G401 (cell line): Measurements from ENCODE around the gene ZNF33A. TPM values are rescaled to one million over a fixed set of nuclear protein-coding genes. Genes with fewer than 3 reads are reported as not detected.
A peak's percentile ranks its signal among the peaks of the same experiment; 100 is the strongest.
"Not testable (repeated sequence)": the region's sequence is repeated elsewhere in the genome, so short reads cannot be mapped to it uniquely, and the experiment has no call there.

ENCODE experiments used
- DNase-seq: peaks from one replicate; pipeline ENCODE4 v3.0.0-alpha.2; 2015; ENCODE audit warnings: low spot score
- in situ Hi-C: cut with HindIII; loops from 2 replicates; pipeline ENCODE4 v1.10.0; 2016; ENCODE audit warnings: low sequenced_read_pairs, mixed read lengths
- total RNA-seq: library from RNA; depleted of rRNA; stranded (reverse); fragments of >200 nt; shearing (Covaris generic); gene quantifications from 2 replicates; pipeline ENCODE4 v1.2.3, GENCODE V29; 2014; rRNA removed

ZNF33A gene
- total RNA-seq, result 12.2 and 18.1 TPM in 2 replicates

DNA sequence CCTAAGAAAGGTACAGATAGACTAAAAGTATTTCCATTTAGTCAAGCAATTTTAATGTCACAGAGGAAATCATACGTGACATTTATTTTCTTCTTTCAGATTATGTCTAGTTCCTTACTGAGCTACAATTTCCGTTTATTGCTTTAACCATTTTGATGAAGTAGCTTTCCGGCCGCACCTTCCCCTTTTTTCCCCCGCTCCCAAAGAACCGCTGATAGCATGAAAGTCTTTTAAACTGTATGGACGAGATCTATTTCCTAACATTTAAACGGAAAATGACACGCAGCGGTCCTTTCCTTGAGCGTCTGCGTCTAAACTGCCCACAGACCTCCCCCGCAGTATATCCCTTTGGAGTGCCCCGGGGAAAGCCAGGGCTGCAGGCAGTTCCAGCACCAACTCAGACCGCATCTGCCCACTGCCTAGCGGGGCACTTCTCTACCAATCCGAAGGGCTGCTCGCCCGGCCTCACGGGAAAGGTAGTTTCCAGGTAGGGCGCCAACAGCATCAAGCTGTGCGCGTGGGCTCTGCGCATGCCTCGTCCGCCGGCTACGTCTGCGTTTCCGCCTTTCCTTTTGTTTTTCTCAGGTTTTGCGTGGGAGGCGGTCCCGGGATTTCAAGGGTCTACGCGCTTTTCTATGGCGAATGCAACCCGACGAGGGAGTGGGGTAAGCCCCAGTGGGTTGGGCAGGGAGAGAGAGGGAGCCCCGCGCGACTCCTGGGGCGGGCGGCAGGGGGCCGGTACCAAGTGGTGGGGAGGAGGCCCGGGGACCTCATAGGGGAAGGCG, at the start of gene ZNF33A:
Gene ZNF33A, plus strand, starts transcription at position 557 of the 785 bp plus-strand sequence. CDS start 1,667 bp downstream, outside the sequence.
- in situ Hi-C loops, result no loop called here

DNA sequence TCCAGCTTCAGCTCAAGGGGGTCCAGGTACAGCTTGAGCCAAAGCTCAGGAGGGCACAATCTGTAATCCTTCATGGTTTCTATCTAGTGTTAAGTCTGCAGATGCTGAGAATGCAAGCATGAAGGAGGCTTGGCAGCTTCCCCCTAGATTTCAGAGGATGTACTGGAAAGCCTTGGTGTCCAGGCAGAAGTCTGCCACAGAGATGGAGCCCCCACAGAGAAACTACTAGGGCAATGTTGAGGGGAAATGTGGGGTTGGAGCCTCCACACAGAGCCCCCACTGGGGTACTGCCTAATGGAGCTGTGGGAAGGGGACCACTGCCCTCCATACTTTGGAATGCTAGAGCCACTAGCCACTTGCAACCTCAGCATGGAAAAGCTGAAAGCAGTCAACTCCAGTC, 45.5 kb upstream of the ZNF33A start:
- no peak for DNase-seq
- in situ Hi-C loops, result no loop called here

More for the DNA sequence above, at the start of gene ZNF33A:
- DNase-seq, result peak; percentile 95

DNA sequence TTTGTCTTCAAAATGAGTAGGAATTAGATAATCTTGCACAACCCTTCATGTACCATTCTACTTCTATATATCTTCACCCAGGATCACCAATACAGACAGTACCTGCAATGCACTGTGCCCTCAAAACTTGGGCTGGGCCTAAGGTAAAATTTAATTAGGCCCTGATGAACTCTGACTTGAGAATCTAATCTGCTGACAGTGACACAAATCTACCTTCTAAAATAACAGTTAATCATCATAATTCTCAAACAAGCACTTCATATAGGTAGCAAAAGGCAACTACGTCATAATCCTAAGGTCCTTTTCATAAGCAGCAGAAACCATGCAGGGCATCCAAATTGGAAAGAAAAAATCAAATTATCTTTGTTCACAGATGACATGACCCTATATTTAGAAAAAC, 38.1 kb upstream of the ZNF33A start:
- no peak for DNase-seq
- in situ Hi-C loops, result no loop called here

DNA sequence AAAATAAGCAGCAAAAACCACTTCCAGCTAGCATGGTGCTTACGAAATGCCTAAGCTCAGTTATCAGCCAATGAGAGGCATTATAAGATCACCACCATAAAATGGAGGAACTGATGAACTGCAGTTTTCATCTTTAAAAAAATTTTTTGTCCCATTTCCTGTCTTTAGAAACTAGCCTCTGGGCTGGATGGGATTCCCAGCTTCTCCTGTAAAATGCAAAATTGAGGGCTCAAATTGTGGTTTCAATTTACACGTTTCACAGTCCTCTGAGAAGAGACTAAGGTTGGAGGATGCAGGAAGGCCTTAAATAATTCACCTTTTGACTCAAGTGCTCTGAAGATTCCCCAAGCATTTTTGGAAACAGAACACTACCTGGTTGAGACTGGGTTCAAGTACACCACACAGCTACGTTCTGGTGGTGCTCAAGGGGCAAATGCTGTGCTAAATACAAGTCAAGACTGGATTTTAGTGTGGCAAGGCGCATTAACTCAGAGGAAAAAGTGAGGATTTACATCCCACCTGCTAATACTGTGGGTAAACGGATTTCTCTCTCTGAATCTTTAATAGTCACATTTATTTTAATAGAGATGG, 35.0 kb upstream of the ZNF33A start:
- in situ Hi-C loops, result no loop called here
- DNase-seq, result peak; percentile 47

DNA sequence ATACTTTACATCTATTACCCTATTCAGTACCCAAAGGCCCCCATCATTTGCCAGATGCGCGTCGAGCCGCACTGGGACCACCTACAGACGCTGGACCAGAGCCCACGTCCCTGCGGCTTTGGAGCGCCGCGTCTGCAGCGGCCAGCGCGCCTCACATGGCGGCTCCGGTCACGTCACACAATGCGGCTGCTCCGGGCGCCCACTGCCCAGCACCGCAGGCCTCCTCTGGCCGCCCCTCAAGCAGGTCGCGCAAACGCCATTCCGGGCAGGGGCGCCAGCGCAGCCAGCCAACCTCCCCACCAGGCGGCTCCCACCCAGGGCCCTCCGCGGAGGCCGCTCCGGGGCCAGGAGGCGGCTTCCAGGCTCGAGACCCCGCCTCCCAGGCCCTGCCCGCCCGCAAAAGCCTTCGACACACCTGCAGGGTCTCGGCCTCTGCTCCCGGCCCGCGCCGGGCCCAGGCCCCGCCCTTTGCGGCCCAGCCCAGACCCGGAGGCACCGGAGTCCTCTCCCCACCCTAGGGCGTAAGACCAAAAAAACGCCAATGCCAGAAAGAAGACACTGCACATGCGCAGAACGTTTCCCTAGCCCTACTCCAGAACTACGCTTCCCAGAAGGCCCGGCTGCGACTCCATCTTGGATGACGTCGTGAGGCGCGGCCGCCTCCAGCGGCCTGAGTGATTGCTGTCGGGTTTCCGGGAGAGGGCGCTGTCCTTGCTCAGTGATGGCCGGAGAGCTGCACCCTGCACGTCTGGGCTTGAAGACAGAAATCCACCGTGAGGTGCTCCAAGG, 34.2 kb upstream of the ZNF33A start, which contains the start of gene ZNF25:
Gene ZNF25, minus strand, starts transcription at position 557 of the 789 bp plus-strand sequence. CDS start 4,925 bp downstream, outside the sequence.
- in situ Hi-C loops, result no loop called here

DNA sequence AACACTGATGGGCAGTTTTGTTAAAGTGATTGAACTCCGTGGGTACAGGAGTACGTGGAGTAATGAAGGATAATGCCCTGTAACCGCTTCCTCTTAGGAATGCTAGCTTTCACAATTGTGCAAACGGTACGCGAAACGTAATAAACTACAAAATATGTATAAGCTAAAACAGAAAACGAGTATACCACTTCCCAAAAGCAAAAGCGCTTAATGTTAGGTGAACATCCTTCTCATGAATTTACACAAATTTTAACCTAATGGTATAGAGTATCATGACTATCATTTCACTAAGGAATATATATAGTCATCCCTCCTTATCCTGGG, 33.6 kb upstream of the ZNF33A start:
- in situ Hi-C loops, result no loop called here
- no peak for DNase-seq

More for the DNA sequence above, 34.2 kb upstream of the ZNF33A start, which contains the start of gene ZNF25:
- DNase-seq, result peak; percentile 99

DNA sequence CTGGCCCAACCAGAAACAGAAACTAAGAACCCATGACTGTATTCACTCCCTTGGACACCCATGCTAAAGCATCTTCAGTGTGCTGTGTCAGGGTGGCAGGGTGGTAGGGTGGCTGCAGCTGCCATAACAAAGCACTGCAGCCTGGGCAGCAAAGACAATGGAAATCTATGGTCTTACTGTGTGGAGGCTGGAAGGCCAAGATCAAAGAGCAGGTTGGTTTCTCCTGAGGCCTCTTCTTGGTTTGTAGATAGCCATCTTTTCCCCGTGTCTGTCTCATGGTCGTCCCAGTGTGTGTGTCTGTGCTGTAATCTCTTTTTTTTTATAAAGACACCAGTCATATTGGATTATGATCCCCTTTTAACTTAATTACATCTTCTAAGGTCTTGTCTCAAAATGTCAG, 18.8 kb upstream of the ZNF33A start:
- in situ Hi-C loops, result no loop called here
- DNase-seq, result no peak

DNA sequence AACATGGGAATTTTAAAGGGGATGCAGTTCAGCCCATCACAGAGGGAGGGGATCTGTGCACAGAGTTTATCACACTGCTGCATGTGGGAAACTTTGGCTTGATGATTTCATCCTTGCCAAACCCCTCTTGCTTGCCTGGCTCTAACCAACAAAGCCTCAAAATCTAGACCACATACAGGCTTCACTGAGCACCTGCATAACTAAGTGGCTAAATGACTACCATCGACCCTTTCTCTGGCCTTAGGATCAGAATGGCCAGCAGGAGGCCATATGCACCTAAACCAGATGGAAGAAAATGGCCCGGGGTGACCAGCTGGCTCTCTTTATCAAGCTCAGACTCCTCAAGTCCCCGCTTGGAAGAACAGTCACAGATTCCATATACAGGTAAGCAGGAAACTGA, 18.4 kb upstream of the ZNF33A start:
- in situ Hi-C loops, result no loop called here
- DNase-seq, result no peak

DNA sequence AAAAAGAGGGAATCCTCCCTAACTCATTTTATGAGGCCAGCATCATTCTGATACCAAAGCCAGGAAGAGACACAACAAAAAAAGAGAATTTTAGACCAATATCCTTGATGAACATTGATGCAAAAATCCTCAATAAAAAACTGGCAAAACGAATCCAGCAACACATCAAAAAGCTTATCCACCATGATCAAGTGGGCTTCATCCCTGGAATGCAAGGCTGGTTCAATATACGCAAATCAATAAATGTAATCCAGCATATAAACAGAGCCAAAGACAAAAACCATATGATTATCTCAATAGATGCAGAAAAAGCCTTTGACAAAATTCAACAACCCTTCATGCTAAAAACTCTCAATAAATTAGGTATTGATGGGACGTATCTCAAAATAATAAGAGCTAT, 11.6 kb upstream of the ZNF33A start:
- DNase-seq, in situ Hi-C loops: not testable (repeated sequence)

DNA sequence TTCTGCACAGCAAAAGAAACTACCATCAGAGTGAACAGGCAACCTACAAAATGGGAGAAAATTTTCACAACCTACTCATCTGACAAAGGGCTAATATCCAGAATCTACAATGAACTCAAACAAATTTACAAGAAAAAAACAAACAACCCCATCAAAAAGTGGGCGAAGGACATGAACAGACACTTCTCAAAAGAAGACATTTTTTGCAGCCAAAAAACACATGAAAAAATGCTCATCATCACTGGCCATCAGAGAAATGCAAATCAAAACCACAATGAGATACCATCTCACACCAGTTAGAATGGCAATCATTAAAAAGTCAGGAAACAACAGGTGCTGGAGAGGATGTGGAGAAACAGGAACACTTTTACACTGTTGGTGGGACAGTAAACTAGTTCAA, 10.0 kb upstream of the ZNF33A start:
- DNase-seq, in situ Hi-C loops: not testable (repeated sequence)

DNA sequence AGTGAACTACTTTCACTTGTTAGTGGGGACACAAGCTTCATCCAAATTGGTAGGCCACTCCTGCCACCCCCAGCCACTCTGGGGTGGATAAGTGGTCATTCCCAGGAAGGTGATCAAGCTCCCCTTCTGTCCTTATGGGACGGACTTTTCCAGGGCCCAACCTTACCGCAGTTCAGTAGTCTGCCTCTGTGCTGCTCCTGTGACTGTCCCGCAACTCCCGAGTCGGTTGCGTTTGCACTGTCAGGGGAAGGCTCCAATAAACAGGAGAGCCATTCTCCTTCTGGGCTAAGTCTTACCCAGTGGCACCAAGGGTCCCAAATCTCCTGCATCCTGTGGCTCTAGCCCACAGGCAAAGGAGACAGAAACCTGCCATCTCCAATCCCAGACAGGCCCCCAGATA, 7.4 kb upstream of the ZNF33A start:
- no peak for DNase-seq
- in situ Hi-C loops, result no loop called here

DNA sequence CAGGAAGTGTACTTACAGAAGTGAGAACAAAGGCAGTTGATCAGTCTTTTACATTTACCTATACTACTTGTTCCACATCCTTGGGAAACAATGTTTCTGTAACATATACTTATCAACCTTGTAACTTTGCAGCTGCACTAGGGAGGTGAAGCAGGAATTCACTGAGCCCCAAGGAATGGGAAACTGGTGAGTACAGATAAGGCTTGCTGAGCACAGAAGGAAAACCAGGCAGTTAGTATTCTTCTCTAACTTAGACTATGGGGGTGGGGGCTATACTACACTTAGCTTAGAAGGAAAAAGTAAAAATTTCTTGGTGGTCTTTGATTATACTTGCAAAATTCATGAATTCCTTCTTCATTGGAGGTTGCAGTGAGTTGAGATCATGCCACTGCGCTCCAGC, 6.9 kb upstream of the ZNF33A start:
- no peak for DNase-seq
- in situ Hi-C loops, result no loop called here

DNA sequence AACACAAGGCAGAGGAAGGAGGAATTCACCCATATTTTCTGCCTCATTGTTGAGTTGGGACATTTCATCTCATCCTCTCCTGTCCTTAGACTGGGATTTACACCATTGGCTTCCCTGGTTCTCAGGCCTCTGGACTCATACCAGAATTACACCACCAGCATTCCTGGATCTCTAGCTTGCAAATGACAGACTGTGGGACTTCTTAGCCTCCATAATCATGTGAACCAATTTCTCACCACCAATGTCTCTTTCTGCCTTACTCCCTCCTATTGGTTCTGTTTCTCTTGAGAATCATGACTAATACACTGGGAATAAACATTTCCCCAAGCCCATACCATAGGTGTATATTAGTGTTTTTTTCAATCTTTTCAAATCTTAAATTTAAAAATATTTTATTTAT, 2.9 kb upstream of the ZNF33A start:
- in situ Hi-C loops, result no loop called here

DNA sequence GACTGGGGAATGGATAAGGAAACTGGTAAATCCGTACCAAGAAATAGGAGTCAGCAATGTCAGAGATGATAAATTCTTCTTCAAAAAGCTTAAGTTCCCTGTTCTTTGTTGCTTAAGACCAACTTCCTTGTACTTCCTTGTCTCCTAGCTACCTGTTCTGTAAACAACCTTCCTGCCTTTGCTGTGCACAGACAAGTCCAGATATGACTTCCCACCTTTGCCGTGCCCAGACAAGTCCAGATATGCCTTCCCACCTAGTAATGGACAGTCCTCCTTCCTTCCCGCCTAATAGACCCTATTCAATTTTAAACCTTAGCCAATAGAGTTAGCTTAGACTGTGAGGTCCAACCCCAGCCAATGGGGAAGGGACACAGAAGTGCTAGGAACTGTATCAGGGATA, 2.5 kb upstream of the ZNF33A start:
- DNase-seq, result no peak
- in situ Hi-C loops, result no loop called here

More for the DNA sequence above, 2.9 kb upstream of the ZNF33A start:
- DNase-seq, result no peak

DNA sequence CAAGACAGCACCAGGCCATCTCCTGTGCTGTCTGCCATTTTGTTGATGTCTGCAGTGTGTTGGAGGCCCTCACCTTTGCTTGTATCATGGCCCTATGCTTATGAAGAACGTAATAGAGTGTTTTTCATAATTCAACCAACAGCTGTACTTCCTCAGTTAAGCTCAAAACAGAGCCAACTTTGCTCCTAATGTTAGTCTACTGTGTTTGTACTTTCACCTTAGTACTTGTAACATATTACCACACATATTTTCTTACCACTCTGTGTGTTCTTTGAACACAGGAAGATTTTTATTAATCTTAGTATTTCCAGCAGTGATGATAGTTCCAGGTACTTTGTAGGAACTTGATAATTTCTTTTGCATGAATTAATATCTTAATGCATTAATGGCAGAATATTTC, 5.9 kb downstream of the ZNF33A start:
- in situ Hi-C loops, result no loop called here
- no peak for DNase-seq

DNA sequence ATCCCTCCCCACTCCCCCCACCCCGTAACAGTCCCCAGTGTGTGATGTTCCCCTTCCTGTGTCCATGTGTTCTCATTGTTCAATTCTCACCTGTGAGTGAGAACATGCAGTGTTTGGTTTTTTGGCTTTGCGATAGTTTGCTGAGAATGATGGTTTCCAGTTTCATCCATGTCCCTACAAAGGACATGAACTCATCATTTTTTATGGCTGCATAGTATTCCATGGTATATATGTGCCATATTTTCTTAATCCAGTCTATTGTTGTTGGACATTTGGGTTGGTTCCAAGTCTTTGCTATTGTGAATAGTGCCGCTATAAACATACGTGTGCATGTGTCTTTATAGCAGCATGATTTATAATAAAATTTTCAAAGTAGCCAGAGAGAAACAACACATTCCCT, 8.6 kb downstream of the ZNF33A start:
- DNase-seq, in situ Hi-C loops: not testable (repeated sequence)

DNA sequence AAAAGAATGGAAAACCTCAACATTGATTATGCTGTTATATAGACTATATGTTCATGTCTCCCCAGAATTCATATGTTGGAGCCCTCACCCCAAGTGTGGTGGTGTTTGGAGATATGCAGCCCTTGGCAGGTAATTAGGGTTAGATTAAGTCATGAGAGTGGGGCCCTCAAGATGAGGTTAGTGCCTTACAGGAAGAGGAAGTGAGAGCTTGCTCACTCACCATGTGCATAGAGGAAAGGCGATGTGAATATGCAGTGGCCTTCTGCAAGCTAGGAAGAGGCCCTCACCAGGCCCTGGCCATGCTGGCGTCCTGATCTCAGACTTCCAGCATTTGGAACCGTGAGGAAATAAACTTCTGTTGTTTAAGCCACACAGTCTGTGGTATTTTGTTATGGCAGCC, 14.8 kb downstream of the ZNF33A start:
- no peak for DNase-seq
- in situ Hi-C loops, result no loop called here

DNA sequence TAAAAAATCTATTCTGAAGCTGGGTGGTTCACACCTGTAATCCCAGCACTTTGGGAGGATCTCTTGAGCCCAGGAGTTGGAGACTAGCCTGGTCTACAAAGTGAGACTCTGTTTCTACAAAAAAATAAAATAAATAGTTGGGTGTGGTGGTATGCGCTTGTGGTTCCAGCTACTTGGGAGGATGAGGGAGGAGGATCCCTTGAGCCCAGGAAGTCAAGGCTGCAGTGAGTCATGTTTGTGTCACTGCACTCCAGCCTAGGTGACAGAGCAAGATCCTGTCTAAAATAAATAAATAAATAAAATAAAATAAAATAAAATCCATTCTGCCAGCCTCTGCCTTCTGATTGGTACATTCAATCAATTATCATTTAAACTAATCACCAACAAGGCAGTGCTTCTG, 17.5 kb downstream of the ZNF33A start:
- in situ Hi-C loops, result no loop called here
- DNase-seq, result no peak

DNA sequence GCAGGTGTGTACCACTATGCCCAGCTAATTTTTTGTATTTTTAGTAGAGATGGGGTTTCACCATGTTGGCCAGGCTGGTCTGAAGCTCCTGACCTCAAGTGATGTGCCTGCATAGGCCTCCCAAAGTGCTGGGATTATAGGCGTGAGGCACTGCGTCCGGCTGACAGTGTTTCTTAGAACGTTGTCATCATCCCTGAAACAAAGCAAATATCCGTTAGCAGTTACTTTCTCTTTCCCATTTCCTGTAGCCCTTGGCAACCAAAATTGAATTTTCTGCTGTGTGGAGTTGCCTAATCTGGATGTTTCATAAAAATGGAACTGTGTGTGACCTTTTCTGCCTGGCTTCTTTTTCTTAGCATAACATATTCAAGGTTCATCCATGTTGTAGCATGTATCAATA, 22.4 kb downstream of the ZNF33A start:
- DNase-seq, result no peak
- in situ Hi-C loops, result no loop called here
